HG03342 (cell line): ENCODE results near the gene CAMK2D.

ENCODE experiments used
- ATAC-seq: cut with Tn5 transposase; IDR thresholded peaks from one replicate; pipeline ENCODE4 v1.9.1; 2021; ENCODE audit warnings: mild to moderate bottlenecking, moderate library complexity; ENCODE audit not compliant: unreplicated experiment

CAMK2D gene

DNA sequence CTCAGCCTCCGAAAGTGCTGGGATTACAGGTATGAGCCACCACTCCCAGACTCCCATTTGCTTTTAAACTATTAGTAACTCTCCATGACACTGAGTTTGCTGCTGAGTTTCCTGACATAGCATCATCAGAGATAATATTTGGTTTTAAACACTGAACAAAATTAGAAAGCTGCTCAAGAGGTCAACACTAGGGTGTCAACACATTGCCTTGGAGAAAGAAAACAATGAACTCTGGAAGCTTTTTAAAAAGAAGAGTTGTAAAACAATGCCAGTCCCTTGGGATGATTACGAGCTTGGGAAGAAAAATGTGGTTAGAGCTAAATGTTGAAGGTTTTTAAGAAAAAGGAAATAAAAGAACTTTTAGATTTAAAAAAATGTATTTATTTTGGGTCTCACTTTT, 264.8 kb downstream of the CAMK2D start:
- ATAC-seq: no peak

DNA sequence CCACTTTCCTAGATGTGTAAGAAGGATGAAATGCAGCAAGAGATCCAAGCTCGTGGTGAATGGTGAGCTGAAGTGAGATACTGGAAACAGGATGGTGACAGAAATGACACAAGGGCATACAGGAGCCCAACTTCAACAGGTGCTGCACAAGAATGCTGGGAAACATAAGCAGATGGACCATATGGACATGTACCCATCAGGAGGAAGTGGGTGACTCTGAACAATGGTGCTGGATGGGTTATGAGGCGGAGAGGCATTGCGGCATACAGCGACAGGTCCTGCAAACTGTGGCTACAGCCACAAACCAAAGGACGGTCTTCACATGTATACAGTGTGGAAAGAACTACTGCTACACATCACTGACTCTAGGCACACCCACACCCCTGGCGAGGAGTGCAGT, 265.7 kb downstream of the CAMK2D start:
- no peak for ATAC-seq

DNA sequence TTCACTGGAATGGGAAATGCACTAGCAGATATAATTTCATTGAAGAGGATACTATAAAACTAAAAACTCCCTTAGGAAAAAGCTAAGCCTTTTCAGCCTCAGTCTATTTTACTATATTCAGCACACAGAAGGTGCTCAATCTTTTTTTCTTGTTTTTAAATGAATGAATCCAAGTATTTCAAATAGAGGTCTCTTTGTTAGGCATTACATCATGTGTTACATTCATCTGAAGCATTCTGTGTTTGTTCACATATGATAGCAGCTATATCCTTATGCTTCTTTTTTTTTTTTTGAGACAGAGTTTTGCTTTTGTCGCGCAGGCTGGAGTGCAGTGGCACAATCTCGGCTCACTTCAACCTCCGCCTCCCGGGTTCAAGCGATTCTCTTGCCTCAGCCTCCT, 278.4 kb downstream of the CAMK2D start:
- no peak for ATAC-seq

- ATAC-seq: no peak
Observed at GRCh38 chr4:113482325-113482724, 279.2 kb downstream of the CAMK2D start.

DNA sequence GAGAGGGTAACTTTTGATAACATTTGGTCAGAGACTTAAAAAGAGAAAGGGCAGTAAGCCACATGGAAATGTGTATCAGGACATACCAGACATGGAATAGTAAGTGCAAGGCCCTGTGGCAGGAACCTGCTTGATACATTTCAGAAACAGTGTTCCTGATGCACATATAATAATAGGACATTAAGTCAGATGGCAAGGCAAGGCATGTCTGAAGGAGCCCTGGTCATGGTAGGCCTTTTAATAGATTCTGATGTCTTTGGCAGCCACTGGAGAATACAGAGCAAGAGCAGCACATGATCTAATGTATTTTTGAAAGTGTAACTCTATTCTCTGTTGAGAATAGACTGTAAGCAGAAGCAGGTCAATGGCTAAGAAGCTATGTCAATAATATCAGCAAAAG, 279.7 kb downstream of the CAMK2D start:
- no peak for ATAC-seq

GRCh38 chr4:113480109-113480508, 281.4 kb downstream of the CAMK2D start:
- ATAC-seq: no peak

DNA sequence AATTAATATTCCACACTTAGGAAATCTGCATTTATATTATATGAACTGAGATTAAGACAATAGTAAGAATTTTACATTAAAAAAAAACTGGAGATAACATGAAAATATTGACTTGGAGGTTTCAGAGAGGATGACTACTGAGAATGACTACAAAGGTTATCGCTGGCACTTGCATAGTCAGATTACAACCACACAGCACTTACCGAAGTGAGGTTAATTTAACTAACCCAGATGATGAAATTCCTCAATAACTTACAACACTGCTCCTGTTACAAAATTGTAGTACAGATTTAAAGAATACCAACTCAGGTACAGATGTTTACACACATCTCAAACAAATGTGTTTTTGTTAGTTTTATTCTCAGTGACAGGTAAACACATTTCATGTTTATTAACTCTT, 283.5 kb downstream of the CAMK2D start:
- ATAC-seq: no peak

DNA sequence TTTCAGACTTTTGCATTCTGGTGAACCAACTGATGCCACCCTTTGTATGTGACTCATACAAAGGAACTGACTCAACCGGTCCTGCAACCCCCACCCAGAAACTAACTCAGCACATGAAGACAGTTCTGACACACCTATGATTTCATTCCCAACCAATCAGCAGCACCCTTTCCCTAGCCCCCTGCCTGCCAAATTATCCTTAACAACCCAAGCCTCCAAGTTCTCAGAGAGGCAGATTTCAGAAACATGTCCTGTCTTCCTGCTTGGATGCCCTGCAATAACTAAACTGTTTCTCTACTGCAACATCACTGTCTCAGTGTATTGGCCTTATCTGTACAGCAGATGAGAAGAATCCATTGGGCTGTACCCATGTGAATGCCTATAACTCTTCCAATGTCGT, 284.7 kb downstream of the CAMK2D start:
- no peak for ATAC-seq

DNA sequence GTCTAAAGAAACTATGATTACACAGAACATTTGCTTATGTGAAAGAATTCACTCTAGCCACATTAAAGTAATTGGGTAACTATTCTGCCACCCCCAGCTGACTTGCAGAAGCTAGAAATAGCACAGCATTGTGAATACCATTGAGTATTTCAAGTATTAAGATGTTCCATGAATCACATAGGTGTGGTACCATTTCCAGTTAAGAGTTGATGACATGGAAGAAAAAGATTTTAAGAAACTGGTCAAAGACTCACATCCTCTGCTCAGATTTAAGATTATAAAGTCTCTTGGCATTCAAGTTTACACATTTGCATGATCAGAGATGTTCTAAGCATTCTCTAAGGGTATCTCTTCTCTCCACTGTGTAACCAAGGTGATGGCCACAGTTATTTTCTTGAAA, 287.5 kb downstream of the CAMK2D start:
- ATAC-seq: no peak

- no peak for ATAC-seq
Observed at GRCh38 chr4:113472864-113473263, 288.7 kb downstream of the CAMK2D start.

DNA sequence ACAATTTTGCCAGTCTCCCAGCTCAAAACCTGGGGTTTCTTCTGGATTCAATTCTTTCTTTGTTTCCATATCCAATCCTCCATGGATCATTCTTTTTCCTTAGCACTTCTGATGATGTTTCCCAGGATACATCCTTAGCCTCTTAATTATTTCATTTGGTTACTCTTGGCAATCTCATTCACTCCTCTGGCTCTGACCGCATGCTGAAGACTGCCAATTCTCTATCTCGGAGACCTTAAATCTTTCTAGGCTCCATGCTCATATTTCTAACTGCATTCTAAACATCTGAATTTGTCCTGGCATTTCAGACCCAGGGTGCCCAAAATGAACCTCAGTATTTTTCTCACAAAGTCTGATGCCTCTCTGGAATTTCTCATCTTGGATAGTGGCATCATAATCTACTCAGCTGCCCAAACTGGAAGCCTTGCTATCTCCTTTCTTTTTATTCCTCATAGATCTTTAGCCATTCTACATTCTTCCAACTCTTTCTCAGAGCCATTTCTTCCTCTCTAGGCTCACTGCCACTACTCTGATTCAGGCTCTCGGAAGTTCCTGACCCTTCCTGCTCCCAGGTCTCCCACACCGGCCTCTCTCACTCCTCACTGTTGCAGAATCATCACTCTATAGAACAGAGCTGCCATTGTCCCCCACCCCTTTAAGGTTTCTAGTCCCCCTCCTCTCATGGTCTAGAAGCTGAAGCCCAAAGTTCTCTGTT, 290.2 kb downstream of the CAMK2D start:
- no peak for ATAC-seq

- ATAC-seq: no peak
Observed at GRCh38 chr4:113469926-113470325, 291.6 kb downstream of the CAMK2D start.

GRCh38 chr4:113469023-113469390, 292.5 kb downstream of the CAMK2D start:
- ATAC-seq: no peak

- no peak for ATAC-seq
Observed at GRCh38 chr4:113468165-113469022, 293.1 kb downstream of the CAMK2D start.

- no peak for ATAC-seq
Observed at GRCh38 chr4:113467581-113467980, 294.0 kb downstream of the CAMK2D start.

DNA sequence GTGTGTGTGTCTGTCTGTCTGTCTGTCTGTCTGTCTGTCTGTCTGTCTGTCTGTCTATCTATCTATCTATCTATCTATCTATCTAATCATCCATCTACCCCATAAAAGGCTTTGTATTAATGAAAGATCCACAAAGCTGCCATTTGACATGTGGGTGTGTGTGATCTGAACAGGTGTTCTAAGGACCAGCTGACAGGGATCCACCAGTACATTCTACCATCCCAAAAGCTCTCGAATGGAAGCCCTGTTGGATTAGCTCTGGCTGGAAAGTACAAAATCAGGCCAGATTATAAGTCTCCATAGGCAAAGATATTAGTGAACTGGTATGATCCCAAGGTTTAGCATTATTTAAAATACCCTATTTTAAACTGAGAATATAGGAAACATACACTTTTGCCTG, 299.3 kb downstream of the CAMK2D start:
- no peak for ATAC-seq

DNA sequence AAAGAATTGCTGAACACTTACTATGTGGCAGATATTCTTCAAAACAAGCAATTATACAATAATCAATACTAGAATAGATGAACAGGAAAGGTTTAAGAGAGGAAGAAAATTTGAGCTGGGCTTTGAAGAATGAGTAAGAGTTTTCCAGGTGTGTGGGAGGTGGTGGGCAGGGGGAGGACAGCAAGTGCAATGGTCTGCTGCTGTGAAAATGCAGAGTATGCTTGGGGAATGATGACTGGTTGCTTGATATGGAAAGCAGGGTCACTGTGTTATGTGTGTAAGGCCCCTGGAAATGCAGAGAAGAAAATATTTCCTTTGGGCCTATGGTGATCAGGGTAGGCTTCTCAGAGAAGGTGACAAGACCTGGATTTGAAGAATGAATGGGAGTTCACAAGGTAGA, 300.3 kb downstream of the CAMK2D start:
- ATAC-seq: no peak

DNA sequence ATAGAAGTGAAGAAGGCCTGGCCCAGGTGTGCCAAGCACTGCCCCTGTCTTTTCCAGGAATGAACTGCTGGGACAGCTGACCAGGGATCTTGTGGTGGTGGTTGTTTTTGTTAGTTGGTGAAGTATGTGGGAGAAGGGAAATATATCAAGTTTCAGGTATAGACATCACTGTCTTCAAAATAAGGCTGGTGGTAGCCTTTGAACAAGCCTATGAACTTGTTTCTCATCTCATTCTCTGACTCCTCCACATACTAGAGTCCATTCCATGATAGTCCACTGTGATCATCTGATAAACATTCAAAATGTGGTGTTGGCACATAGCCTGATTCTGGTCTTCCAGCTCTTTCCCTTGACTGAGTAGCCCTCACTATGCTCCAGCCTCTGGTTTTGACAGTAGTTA, 303.7 kb downstream of the CAMK2D start:
- no peak for ATAC-seq

DNA sequence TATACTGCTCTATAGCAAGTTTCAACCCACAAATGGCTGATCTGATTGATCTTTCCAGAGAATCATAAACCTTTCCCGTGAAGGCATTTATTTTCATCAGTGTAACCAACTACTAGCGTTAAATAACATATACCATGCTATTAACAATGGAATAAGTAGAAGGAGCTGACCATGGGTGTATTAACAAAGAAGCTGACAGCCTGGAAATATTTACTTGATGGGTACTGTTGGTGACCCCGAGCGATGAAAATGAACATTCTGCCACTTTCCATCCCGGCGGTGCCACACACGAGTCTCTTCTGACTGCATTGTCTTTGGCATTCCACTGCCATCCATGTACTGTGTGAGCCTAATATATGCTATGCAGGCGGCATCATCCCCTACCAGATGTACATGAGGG, 304.4 kb downstream of the CAMK2D start:
- no peak for ATAC-seq

- ATAC-seq: no peak
Observed at GRCh38 chr4:113455061-113455460, 306.5 kb downstream of the CAMK2D start.

GRCh38 chr4:113452868-113453620, 308.5 kb downstream of the CAMK2D start:
- no peak for ATAC-seq

DNA sequence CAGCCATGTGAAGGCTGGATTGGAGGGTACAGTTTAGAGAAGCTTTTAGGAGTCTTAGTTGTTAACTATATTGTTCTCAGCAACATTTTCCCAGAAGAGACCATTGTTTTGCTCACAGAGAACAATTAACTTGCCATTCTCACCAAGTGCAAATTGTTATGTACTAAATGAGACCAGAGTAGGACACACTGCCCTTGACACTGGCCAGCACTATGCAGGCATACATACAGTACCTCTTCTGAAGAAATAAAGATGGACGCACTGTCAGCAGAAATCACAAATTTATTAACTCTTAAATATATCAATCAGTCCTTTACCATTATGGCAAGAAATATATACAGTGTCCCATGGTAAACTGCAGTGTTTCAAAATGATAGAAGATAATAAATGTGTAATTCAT, 309.4 kb downstream of the CAMK2D start:
- ATAC-seq: no peak
